Astrocyte (in vitro differentiated cells and primary cell): ENCODE measurements around the gene SLC22A7. TPM values are rescaled to one million over a fixed set of nuclear protein-coding genes. Genes with fewer than 3 reads are reported as not detected.

Source experiments
- DNase-seq: peaks from one replicate; pipeline ENCODE4 v3.0.0-alpha.2; 2010; ENCODE audit warnings: low read depth
- FAIRE-seq: peaks from 2 replicates; lab custom pipeline; 2011; peaks lifted over from hg19 to GRCh38; lab: Jason Lieb, UNC
- H2AFZ ChIP-seq: 2 replicates; pipeline ENCODE4 v1.6.0; 2012; ENCODE audit warnings: low read depth, low read length, inconsistent platforms
- H3K27ac ChIP-seq: 2 replicates; pipeline ENCODE4 v1.5.1; 2011; ENCODE audit warnings: low read depth, low read length, inconsistent platforms
- H3K27me3 ChIP-seq: 2 replicates; pipeline ENCODE4 v1.6.0; 2011; ENCODE audit warnings: low read length, inconsistent platforms; ENCODE audit not compliant: insufficient read depth
- H3K36me3 ChIP-seq: 2 replicates; pipeline ENCODE4 v1.5.1; 2011; ENCODE audit warnings: low read length, inconsistent platforms; ENCODE audit not compliant: insufficient read depth
- H3K4me1 ChIP-seq: 2 replicates; pipeline ENCODE4 v1.5.1; 2011; ENCODE audit warnings: low read length, inconsistent platforms; ENCODE audit not compliant: insufficient read depth
- H3K4me2 ChIP-seq: 2 replicates; pipeline ENCODE4 v1.6.0; 2012; ENCODE audit warnings: low read length, inconsistent platforms
- H3K4me3 ChIP-seq: 2 replicates; pipeline ENCODE4 v1.5.1; 2011; ENCODE audit warnings: low read depth, mild to moderate bottlenecking, low read length, inconsistent platforms; ENCODE audit not compliant: insufficient read depth
- H3K79me2 ChIP-seq: 2 replicates; pipeline ENCODE4 v1.6.0; 2012; ENCODE audit warnings: mild to moderate bottlenecking, low read length, inconsistent platforms; ENCODE audit not compliant: insufficient read depth
- H3K9ac ChIP-seq: 2 replicates; pipeline ENCODE4 v1.6.0; 2012; ENCODE audit warnings: mild to moderate bottlenecking, low read length, inconsistent platforms
- H3K9me3 ChIP-seq: 2 replicates; pipeline ENCODE4 v1.5.1; 2012; ENCODE audit warnings: low read depth, mild to moderate bottlenecking, low read length, inconsistent platforms; ENCODE audit not compliant: insufficient read depth
- H4K20me1 ChIP-seq: 2 replicates; pipeline ENCODE4 v1.6.0; 2012; ENCODE audit warnings: low read length, inconsistent platforms; ENCODE audit not compliant: insufficient read depth
- H3K27ac Mint-ChIP-seq: one replicate; pipeline ENCODE4 v1.8.0; 2021; ENCODE audit warnings: mild to moderate bottlenecking, mixed read lengths; ENCODE audit not compliant: unreplicated experiment
- H3K27me3 Mint-ChIP-seq: one replicate; pipeline ENCODE4 v1.8.0; 2021; ENCODE audit warnings: low read depth, mixed read lengths; ENCODE audit not compliant: unreplicated experiment
- H3K36me3 Mint-ChIP-seq: one replicate; pipeline ENCODE4 v1.8.0; 2021; ENCODE audit warnings: low read depth, mixed read lengths; ENCODE audit not compliant: unreplicated experiment
- H3K4me1 Mint-ChIP-seq: one replicate; pipeline ENCODE4 v1.8.0; 2021; ENCODE audit warnings: low read depth, mixed read lengths; ENCODE audit not compliant: unreplicated experiment
- H3K4me3 Mint-ChIP-seq: one replicate; pipeline ENCODE4 v1.8.0; 2021; ENCODE audit warnings: mild to moderate bottlenecking, moderate library complexity, mixed read lengths; ENCODE audit not compliant: unreplicated experiment
- H3K9me3 Mint-ChIP-seq: one replicate; pipeline ENCODE4 v1.8.0; 2021; ENCODE audit warnings: mild to moderate bottlenecking, mixed read lengths; ENCODE audit not compliant: unreplicated experiment
- EZH2 ChIP-seq: IDR thresholded peaks from 2 replicates; pipeline ENCODE4 v1.6.1; 2012; ENCODE audit warnings: mild to moderate bottlenecking, low read length, inconsistent platforms; ENCODE audit not compliant: insufficient read depth
- total RNA-seq: library from RNA; stranded (reverse); gene quantifications from 2 replicates; pipeline ENCODE4 v1.2.1, GENCODE V29; 2021
- TF ChIP-seq, protein P1 (sequence below): IDR thresholded peaks from 2 replicates; pipeline ENCODE4 v1.5.1; 2011; ENCODE audit warnings: low read depth, mild to moderate bottlenecking, inconsistent platforms, low read length, moderate library complexity; ENCODE audit not compliant: insufficient read depth

The SLC22A7 gene
- total RNA-seq, 1 donor from 2014 or later = not detected

DNA sequence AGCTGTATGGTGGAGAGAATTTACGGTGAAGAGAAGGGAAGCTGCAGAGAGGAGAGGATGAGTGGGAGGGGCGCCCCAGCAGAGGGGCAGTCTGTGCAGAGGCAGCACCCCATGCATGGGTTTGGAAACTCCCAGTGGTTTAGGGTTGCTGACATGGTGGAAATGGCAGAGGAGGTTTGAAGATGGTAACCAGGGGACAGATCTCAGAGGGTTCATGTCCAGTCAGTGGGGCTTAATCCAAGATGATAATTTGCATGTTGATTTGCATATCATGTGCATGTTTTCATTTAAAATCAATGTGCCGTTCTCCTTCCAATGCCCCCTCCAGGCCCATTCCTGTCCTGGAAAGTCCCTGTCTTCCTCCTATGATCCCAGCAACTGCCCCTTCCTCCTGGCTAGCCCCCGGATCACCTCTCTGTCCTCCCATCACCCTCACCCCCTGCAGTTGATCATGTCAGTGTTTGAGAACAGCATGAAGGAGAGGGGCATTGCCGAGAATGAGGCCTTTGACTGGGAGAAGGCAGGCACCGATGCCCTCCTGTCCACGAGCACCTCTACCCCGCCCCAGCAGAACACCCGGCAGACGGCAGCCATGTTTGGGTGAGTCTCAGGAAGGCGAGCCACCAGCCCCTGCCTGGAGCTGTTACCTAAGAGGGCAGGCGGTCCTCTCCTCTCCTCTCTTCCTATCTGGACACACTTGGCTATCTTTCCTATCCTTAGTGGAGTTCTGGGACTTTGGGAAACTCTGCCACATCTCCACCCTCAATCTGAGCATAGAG is 40.5 kb upstream of the SLC22A7 start:
- Mint-ChIP-seq H3K4me1 (peaks cover 1% of the 10 kb centered on the region), H3K36me3 (no peaks in the 10 kb centered on the region), H3K27me3 (peaks cover 49% of the 10 kb centered on the region), H3K4me3 (no peak overlapping the region), H3K27ac (no peak overlapping the region), H3K9me3 (peaks cover 3% of the 10 kb centered on the region)
- Histone ChIP-seq H2AFZ (no peak overlapping the region), H3K27me3 (peaks cover 3% of the 10 kb centered on the region), H3K27ac (no peak overlapping the region), H3K4me1 (no peaks in the 10 kb centered on the region), H3K9me3 (no peaks in the 10 kb centered on the region), H4K20me1 (no peaks in the 10 kb centered on the region), H3K9ac (no peak overlapping the region), H3K79me2 (no peaks in the 10 kb centered on the region), H3K4me2 (no peak overlapping the region), H3K36me3 (no peaks in the 10 kb centered on the region), H3K4me3 (no peak overlapping the region)
- DNase-seq (no peak), FAIRE-seq (no peak)
- TF ChIP-seq EZH2 = no peak
- TF ChIP-seq, protein P1, sequence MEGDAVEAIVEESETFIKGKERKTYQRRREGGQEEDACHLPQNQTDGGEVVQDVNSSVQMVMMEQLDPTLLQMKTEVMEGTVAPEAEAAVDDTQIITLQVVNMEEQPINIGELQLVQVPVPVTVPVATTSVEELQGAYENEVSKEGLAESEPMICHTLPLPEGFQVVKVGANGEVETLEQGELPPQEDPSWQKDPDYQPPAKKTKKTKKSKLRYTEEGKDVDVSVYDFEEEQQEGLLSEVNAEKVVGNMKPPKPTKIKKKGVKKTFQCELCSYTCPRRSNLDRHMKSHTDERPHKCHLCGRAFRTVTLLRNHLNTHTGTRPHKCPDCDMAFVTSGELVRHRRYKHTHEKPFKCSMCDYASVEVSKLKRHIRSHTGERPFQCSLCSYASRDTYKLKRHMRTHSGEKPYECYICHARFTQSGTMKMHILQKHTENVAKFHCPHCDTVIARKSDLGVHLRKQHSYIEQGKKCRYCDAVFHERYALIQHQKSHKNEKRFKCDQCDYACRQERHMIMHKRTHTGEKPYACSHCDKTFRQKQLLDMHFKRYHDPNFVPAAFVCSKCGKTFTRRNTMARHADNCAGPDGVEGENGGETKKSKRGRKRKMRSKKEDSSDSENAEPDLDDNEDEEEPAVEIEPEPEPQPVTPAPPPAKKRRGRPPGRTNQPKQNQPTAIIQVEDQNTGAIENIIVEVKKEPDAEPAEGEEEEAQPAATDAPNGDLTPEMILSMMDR = no peak

DNA sequence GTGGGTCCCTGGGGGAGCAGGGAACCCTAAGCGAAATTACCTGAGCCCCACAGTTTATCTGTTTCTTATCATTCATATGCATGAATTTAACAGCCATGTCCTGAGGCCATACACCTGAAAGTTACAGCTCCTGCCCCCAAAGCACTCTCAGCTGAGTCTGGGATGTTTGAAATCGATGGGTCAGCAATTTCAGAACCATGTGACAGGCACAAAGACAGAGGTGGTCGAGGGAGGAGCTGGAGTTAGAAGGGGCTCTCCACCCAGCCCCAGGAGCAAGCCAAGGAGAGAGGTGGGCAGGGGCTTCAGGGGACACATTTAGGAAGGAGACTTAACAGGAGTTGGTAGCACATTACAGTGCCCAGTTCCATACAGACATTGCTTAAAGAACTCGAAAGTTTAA is 39.9 kb upstream of the SLC22A7 start:
- Histone ChIP-seq H4K20me1 (no peaks in the 10 kb centered on the region), H3K9ac (no peak overlapping the region), H3K79me2 (no peaks in the 10 kb centered on the region), H2AFZ (no peak overlapping the region), H3K27me3 (peaks cover 3% of the 10 kb centered on the region), H3K27ac (no peak overlapping the region), H3K9me3 (no peaks in the 10 kb centered on the region), H3K4me2 (no peak overlapping the region), H3K4me1 (no peaks in the 10 kb centered on the region), H3K4me3 (no peak overlapping the region), H3K36me3 (no peaks in the 10 kb centered on the region)
- no peaks in the 10 kb centered on the region for H3K36me3 Mint-ChIP-seq
- DNase-seq = no peak
- FAIRE-seq = no peak
- peaks cover 3% of the 10 kb centered on the region for H3K9me3 Mint-ChIP-seq
- H3K4me1 Mint-ChIP-seq = peaks cover 1% of the 10 kb centered on the region
- H3K27ac Mint-ChIP-seq = no peak overlapping the region
- H3K27me3 Mint-ChIP-seq = peaks cover 44% of the 10 kb centered on the region
- TF ChIP-seq, protein P1 = no peak
- no peak for TF ChIP-seq EZH2
- H3K4me3 Mint-ChIP-seq = no peak overlapping the region
